Activated T-helper 1 cell treated with Interleukin-2 at 50 U/mL for 16 hours (primary cell): ENCODE data around the gene SZRD1.

Source experiments
- DNase-seq: peaks from one replicate; pipeline ENCODE4 v3.0.0-alpha.2; 2020; ENCODE audit warnings: low read depth

SZRD1 gene

GRCh38 chr1:16367968-16368890, 1.2 kb downstream of the SZRD1 start:
- DNase-seq: no peak

- DNase-seq: no peak
Observed at GRCh38 chr1:16369821-16370220, 2.8 kb downstream of the SZRD1 start.

DNA sequence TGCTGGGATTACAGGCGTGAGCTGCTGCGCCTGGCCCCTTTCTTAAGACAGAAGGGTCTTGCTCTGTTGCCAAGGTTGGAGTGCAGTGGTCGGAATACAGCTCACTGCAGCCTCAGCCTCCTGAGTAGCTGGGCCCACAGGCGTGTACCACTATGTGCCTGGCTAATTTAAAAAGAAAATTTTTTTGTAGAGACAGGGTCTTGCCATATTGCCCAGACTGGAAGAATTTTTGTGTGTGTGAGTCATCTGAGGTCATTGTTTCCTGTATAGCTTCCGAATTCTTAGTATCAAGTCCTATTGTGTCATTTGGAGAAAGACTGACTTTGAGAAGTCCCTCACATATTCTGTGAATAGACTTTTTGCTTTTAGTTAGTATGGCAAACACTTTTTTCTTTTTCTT, 4.7 kb downstream of the SZRD1 start:
- no peak for DNase-seq

DNA sequence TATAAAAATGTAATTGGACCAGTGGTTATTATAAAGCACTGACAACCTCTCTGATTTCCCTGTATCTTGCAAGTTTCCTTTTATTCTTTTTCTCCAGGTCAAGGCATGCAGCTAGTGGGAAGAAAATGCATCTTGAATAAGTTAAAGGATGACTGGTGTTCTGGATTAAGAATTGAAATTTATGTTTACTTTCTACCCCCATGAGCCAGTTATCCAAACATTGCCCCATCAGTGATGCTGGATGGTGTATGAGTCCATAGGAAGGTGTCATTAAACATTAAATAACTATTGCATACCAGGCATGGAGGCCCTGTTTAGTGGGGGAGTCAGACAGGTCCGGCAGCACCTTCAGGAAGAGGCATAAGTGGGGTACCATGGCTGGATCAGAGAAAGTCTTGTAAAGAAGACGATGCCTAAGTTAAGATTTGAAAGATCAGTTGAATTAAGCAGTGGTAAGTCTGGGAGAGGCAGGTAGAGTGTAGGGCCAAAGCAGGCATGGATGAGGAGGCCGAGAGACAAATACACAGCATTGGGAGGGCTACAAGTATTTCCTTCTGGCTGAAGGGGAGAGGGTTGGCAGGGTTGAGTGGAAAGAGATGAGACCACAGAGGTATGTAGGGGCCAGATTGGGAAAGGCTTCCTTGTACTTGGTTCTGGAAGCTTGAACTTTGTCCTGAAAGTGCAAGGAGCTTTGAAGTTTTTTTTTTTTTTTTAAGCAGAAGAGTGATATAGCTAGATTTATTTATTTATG, 5.7 kb downstream of the SZRD1 start:
- no peak for DNase-seq

- no peak for DNase-seq
Observed at GRCh38 chr1:16374266-16374665, 7.2 kb downstream of the SZRD1 start.

GRCh38 chr1:16375521-16376340, 8.7 kb downstream of the SZRD1 start:
- no peak for DNase-seq

DNA sequence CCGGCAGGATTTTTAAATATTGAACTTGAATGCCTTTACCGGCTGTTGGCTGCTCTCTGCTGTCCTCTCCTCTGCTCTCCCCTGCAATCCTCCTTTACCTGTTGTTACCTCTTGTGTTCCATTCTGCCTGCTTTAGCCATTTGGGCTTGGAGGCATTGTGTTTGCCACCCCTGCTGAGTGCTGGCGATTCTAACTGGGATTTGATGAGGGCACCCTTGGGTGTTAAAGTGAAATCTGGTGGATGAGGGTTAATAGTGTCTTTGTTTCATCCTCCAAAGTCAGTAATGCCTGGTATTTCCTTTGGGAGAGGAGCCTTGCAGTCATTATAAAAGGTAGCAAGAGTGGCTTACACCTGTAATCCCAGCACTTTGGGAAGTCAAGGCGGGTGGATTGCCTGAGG, 9.9 kb downstream of the SZRD1 start:
- no peak for DNase-seq

- no peak for DNase-seq
Observed at GRCh38 chr1:16378443-16378842, 11.4 kb downstream of the SZRD1 start.

- DNase-seq: no peak
Observed at GRCh38 chr1:16380868-16381267, 13.8 kb downstream of the SZRD1 start.

- DNase-seq: no peak
Observed at GRCh38 chr1:16383888-16384287, 16.8 kb downstream of the SZRD1 start.

GRCh38 chr1:16385659-16386453, 18.8 kb downstream of the SZRD1 start:
- DNase-seq: no peak

DNA sequence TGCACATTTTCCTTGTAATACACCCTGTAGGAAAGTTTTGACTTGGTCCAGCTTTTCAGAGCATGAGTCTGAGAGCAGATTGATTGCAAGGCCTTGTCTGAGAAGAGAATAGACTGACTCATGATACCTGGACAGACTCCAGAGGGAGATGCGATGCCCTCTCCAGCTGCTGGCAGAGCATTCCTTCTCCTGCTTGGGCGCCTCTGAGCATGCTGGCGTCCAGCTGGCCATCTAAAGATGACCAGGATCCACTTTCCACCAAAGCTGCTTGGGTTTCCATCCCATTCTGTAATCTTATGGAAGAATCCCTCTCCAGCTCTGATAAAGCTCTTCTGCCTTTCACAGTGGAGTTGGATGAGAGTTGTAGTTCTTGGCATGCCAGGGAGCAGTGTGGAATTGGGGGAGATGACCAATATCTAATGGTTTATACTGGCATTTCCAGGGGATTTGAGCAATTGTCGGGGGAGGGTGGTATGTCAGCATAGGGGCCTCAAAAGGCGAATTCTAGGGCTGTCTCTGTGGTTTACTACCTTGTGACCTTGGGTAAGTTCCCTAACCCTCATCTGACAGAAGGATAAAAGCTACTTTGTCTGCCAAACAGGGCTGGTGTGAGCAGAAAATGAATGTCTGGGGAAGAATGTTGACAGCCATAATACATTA, 19.5 kb downstream of the SZRD1 start:
- DNase-seq: no peak

DNA sequence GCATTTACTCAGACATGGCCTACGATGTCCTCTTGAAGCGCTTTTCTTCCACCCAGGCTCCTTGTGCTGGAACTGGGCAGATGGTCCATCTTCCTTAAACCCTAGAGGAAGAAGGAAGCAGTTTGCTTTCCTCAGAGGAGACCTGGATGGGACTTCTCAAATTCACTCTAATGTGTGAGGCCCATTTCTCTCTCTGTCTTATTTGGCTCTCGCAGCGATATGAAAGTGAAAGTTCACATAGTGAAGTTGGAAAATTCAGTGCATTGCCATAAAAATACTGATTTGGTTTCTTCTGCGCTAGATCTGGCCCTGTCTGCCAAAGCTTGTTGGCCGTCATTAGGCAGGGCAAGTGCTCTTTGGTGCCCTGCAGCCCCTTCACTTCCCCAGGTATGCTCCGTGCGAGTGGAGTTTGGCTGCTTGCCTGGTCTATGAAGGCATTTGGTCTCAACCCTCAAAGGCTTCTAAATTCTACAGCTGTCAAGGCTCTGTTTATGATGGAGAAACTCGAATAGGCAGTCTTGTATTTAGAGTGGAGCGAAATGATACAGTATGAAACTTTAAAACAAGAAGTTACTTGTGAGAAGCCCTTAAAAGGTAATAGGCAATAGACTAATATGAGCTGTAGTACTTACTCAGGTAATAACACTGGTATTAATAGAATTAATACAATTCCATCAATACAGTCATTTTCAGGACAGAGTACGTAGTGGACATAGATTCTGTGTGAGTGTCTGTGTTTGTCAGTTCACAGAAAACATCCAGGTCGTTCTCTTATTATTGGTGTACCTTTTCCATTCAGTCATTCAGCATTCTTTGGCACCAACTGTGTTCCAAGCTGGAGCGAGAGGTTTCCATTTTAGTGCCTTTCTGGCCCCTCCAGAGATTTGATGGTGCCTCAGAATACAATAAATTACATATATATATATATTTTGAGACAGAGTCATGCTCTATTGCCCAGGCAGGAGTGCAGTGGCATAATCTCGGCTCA, 20.5 kb downstream of the SZRD1 start:
- no peak for DNase-seq

- no peak for DNase-seq
Observed at GRCh38 chr1:16391411-16391810, 24.4 kb downstream of the SZRD1 start.

DNA sequence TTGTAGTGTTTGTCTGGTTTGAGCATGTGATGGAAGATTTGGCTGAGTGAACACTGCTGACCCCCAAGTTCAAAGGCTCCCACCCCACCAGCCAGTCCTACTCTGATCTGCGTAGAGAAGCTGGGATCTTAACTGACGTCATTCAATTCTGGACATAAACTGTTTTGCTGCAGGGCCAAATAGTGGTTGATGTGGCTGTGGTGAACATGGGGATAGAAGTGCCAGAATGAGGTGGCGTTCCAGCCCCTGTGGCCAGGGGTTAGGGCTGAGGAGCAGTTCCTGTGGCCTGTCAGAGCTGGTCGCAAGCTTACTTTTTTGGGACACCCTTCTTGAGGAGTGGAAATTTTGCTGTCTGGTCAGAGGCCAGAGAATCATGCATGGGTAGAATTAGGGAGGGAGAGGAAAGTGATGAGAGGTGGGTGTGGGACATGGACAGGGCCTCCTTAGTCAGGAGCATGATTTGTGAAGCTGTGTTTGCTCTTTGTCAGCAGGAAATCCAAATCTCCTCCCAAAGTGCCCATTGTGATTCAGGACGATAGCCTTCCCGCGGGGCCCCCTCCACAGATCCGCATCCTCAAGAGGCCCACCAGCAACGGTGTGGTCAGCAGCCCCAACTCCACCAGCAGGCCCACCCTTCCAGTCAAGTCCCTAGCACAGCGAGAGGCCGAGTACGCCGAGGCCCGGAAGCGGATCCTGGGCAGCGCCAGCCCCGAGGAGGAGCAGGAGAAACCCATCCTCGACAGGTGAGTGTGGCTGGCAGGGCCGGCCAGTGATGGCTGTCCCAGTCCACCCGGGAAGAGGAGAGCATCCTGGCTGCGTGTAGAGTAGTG, 25.9 kb downstream of the SZRD1 start:
- DNase-seq: no peak

DNA sequence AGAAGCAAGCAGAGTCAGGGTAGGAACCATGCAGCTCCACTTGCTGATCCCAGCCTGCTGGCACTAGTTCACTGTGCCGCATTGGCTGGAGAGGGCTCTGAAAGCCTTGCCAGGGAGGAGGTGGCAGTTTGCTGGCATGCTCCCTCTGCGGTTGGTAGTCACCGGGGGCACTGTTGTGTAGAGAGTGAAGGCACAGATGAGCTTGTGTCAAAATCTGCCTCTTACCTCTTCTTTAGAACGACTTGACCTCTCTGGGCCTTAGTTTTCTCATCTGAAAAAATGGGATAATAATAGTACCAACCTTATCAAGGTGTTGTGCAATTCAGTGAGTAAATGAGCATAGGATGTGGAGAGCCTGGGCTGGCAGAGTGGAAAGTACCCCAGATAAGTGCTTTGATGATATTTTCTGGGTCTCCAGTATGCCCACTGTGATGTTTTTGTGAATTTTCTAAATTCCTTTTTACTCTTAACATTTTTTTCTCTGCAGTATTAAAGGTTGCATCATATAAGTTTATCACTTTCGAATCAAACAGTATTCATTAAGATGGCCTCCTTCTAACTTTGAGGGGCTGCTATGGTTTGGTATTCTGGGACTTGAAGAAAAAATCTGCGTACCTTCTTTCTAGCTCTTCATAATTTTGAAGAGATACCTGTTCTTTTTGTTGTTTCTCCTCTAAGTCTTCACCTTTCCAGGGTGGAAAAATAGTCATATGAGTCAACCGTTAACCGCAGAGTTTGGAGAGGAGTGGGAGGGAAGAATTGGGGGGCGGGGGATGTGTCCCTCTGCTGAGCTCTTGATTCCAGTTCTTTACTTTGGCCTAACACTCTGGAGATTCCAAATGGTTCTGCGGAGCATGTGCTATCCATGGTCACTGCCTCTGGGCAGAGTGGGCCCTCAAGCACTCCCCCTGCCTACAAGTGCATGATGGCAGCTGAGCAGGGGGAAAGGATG, 26.8 kb downstream of the SZRD1 start:
- DNase-seq: no peak

- DNase-seq: no peak
Observed at GRCh38 chr1:16394977-16395376, 27.9 kb downstream of the SZRD1 start.

DNA sequence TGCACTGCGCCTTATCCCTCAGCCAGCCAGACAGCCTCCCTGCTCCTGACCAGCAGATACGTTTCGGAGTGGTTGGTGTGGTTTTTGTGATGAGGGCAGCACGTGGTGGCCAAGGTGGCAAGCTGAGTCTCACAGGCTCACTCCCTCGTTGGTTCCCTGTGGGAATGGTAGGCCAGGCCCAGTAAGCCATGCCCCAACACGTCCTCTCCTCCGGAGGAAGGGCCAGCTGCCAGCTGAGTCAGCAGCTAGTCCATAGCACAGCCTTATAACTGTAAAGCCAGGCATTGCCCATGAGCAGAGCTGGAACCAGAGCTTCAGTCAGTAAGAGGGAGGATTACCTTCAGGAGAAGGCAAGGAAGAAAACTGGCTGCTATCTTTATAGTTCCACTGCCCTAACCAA, 29.5 kb downstream of the SZRD1 start:
- DNase-seq: no peak
